HepG2 (cell line): Measurements from ENCODE around the gene TRIM7. TPM values are rescaled to one million over a fixed set of nuclear protein-coding genes. Genes with fewer than 3 reads are reported as not detected.

Experiments
- CBFB ChIP-seq: sonication (generic); formaldehyde crosslinking; IDR thresholded peaks from 2 replicates; pipeline ENCODE4 v1.4.0; 2020; ENCODE audit warnings: missing genetic modification reagents
- HMG20A ChIP-seq: IDR thresholded peaks from 2 replicates; pipeline ENCODE4 v1.6.1; 2016; ENCODE audit warnings: borderline replicate concordance
- HMGA1 ChIP-seq: sonication (generic); formaldehyde crosslinking; conservative IDR thresholded peaks from 2 replicates; pipeline ENCODE4 v1.4.0; 2020; ENCODE audit warnings: missing genetic modification reagents
- HNF1B ChIP-seq: sonication (generic); formaldehyde crosslinking; IDR thresholded peaks from 2 replicates; pipeline ENCODE4 v1.5.1; 2020; ENCODE audit warnings: mild to moderate bottlenecking, moderate library complexity, missing genetic modification reagents
- HNRNPK ChIP-seq: fragments of 200-400 bp; formaldehyde crosslinking; IDR thresholded peaks from 2 replicates; pipeline ENCODE4 v1.6.1; 2018; ENCODE audit warnings: low read length, low read depth, moderate library complexity, mild to moderate bottlenecking; ENCODE audit not compliant: poor library complexity, severe bottlenecking
- HNRNPLL ChIP-seq: fragments of 200-400 bp; formaldehyde crosslinking; IDR thresholded peaks from 2 replicates; pipeline ENCODE4 v1.6.1; 2017; ENCODE audit warnings: mild to moderate bottlenecking, low read depth, low read length; ENCODE audit not compliant: poor library complexity, severe bottlenecking
- IKZF1 ChIP-seq: fragments of 450-650 bp; IDR thresholded peaks from 2 replicates; pipeline ENCODE4 v1.7.1; 2016
- MAX ChIP-seq: IDR thresholded peaks from 2 replicates; pipeline ENCODE4 v1.6.1; 2012; ENCODE audit warnings: inconsistent platforms
- MAZ ChIP-seq, 2 experiments: sonication (generic) in 1 of 2; formaldehyde crosslinking in 1 of 2; IDR thresholded peaks; 2 replicates each; pipeline versions ENCODE4 v1.5.0 to v1.6.1; 2012 to 2020; ENCODE audit warnings: low read depth in 2 of 2, mild to moderate bottlenecking in 2 of 2, borderline replicate concordance in 1 of 2, improper control_type of control experiment in 1 of 2, low read length in 1 of 2, missing genetic modification reagents in 1 of 2, moderate library complexity in 1 of 2
- MTA3 ChIP-seq: sonication (generic); formaldehyde crosslinking; IDR thresholded peaks from 2 replicates; pipeline ENCODE4 v1.4.0; 2020; ENCODE audit warnings: missing genetic modification reagents
- MTF1 ChIP-seq: sonication (generic); formaldehyde crosslinking; IDR thresholded peaks from 2 replicates; pipeline ENCODE4 v1.5.0; 2020; ENCODE audit warnings: missing genetic modification reagents
- PCBP2 ChIP-seq: fragments of 200-400 bp; formaldehyde crosslinking; optimal IDR thresholded peaks from 2 replicates; pipeline ENCODE3; 2018; ENCODE audit warnings: low read length, low read depth; ENCODE audit not compliant: poor library complexity, severe bottlenecking
- SSRP1 ChIP-seq: IDR thresholded peaks from 2 replicates; pipeline ENCODE4 v1.6.1; 2016; ENCODE audit warnings: control low read depth
- TFDP2 ChIP-seq: sonication (generic); formaldehyde crosslinking; IDR thresholded peaks from 2 replicates; pipeline ENCODE4 v1.4.0; 2020; ENCODE audit warnings: missing genetic modification reagents
- ZBTB42 ChIP-seq: sonication (generic); formaldehyde crosslinking; IDR thresholded peaks from 2 replicates; pipeline ENCODE4 v1.5.0; 2020; ENCODE audit warnings: mild to moderate bottlenecking, missing genetic modification reagents
- ZFP36L2 ChIP-seq: sonication (generic); formaldehyde crosslinking; IDR thresholded peaks from 2 replicates; pipeline ENCODE4 v1.4.0; 2020; ENCODE audit warnings: missing genetic modification reagents
- ZFYVE20 ChIP-seq: sonication (generic); formaldehyde crosslinking; IDR thresholded peaks from 2 replicates; pipeline ENCODE4 v1.8.0; 2023; ENCODE audit warnings: low read depth, mild to moderate bottlenecking, moderate library complexity, missing genetic modification reagents, borderline replicate concordance
- ZNF335 ChIP-seq: sonication (generic); formaldehyde crosslinking; IDR thresholded peaks from 2 replicates; pipeline ENCODE4 v1.4.0; 2020; ENCODE audit warnings: missing genetic modification reagents
- ZNF350 ChIP-seq: sonication (generic); formaldehyde crosslinking; IDR thresholded peaks from 2 replicates; pipeline ENCODE4 v1.4.0; 2020; ENCODE audit warnings: mild to moderate bottlenecking, low read depth, missing genetic modification reagents, borderline replicate concordance
- ZNF468 ChIP-seq: sonication (generic); formaldehyde crosslinking; IDR thresholded peaks from 2 replicates; pipeline ENCODE4 v1.8.0; 2022; ENCODE audit warnings: mild to moderate bottlenecking, moderate library complexity, missing genetic modification reagents
- ZNF577 ChIP-seq: sonication (generic); formaldehyde crosslinking; IDR thresholded peaks from 2 replicates; pipeline ENCODE4 v1.4.0; 2020; ENCODE audit warnings: mild to moderate bottlenecking, low read depth, missing genetic modification reagents, borderline replicate concordance
- ZNF616 ChIP-seq: sonication (generic); formaldehyde crosslinking; IDR thresholded peaks from 2 replicates; pipeline ENCODE4 v1.5.0; 2020; ENCODE audit warnings: low read depth, mild to moderate bottlenecking, missing genetic modification reagents
- ZNF746 ChIP-seq: sonication (generic); formaldehyde crosslinking; IDR thresholded peaks from 2 replicates; pipeline ENCODE4 v1.8.0; 2022; ENCODE audit warnings: mild to moderate bottlenecking, missing genetic modification reagents
- ZNF768 ChIP-seq: sonication (generic); formaldehyde crosslinking; IDR thresholded peaks from 2 replicates; pipeline ENCODE4 v1.4.0; 2020; ENCODE audit warnings: missing genetic modification reagents
- ZNF773 ChIP-seq: sonication (generic); formaldehyde crosslinking; IDR thresholded peaks from 2 replicates; pipeline ENCODE4 v1.4.0; 2020; ENCODE audit warnings: missing genetic modification reagents, borderline replicate concordance
- polyA plus RNA-seq, 8 experiments: library from polyadenylated mRNA; depleted of rRNA in 3 of 8; stranded (reverse) in 7 of 8; unstranded in 1 of 8; fragments of >200 nt; fragmentation: Illumina TruSeq in 4 of 8; extraction: Trizol in 4 of 8; gene quantifications; 2 replicates each; pipeline versions ENCODE4 v1.2.1 to v1.2.3, GENCODE V29; 2011 to 2016; ENCODE audit warnings: low read depth in 4 of 8, missing spikeins in 1 of 8, mixed read lengths in 1 of 8; ENCODE audit not compliant: insufficient read depth in 1 of 8
- total RNA-seq, 5 experiments: library from RNA; depleted of rRNA; stranded (reverse); fragments of >200 nt; fragmentation: Illumina TruSeq; extraction: Trizol; gene quantifications; 2 replicates each; pipeline ENCODE4 v1.2.3, GENCODE V29; 2016; ENCODE audit warnings: low read depth in 1 of 5
- TF ChIP-seq, protein P1 (sequence below): sonication (generic); formaldehyde crosslinking; IDR thresholded peaks from 2 replicates; pipeline ENCODE4 v1.9.0; 2021; ENCODE audit warnings: missing genetic modification reagents, mild to moderate bottlenecking, borderline replicate concordance

The TRIM7 gene
- total and polyA plus RNA-seq, 2 of the 13 experiments (the other 11 are each of a cell fraction or from before 2014, with no cell fraction given): 0.13 TPM; not detected in 1

- TF ChIP-seq MAZ (IDR thresholded peaks at IDR 0.05; ENCODE audit: borderline replicate concordance, low read depth, low read length) (0 out of 2 replicates have a peak, but pooled peaks have one; percentile 44), MAZ (CRISPR knock-in tag; IDR thresholded peaks at IDR 0.05; ENCODE audit: low read depth) (0 out of 2 replicates have a peak, but pooled peaks have one; percentile 8), HNRNPK (no peak), MTF1 (CRISPR knock-in tag) (no peak), PCBP2 (no peak), ZFP36L2 (CRISPR knock-in tag) (no peak), ZNF768 (CRISPR knock-in tag) (no peak), ZNF616 (no peak), HMGA1 (no peak), ZNF468 (no peak), ZNF746 (CRISPR knock-in tag) (no peak), CBFB (no peak), IKZF1 (no peak), HNRNPLL (peak; percentile 10), HMG20A (CRISPR knock-in tag) (no peak), ZNF335 (no peak), MAX (peak; percentile 61), SSRP1 (CRISPR knock-in tag) (no peak), TFDP2 (peak; percentile 68; the same call in 1 of the 2 replicates), ZNF773 (0 out of 2 replicates have a peak, but pooled peaks have one; percentile 11), ZNF350 (CRISPR knock-in tag) (0 out of 2 replicates have a peak, but pooled peaks have one; percentile 45), ZBTB42 (CRISPR knock-in tag) (no peak), ZNF577 (0 out of 2 replicates have a peak, but pooled peaks have one; percentile 81), ZFYVE20 (CRISPR knock-in tag) (no peak), MTA3 (CRISPR knock-in tag) (no peak), HNF1B (CRISPR knock-in tag) (peak; percentile 77)
- TF ChIP-seq, protein P1, sequence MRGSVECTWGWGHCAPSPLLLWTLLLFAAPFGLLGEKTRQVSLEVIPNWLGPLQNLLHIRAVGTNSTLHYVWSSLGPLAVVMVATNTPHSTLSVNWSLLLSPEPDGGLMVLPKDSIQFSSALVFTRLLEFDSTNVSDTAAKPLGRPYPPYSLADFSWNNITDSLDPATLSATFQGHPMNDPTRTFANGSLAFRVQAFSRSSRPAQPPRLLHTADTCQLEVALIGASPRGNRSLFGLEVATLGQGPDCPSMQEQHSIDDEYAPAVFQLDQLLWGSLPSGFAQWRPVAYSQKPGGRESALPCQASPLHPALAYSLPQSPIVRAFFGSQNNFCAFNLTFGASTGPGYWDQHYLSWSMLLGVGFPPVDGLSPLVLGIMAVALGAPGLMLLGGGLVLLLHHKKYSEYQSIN (CRISPR knock-in tag): no peak; the same call in 1 of the 2 replicates
Observed at GRCh38 chr5:181246276-181247049, 41.5 kb upstream of the TRIM7 start (continued).
